WTC11 (cell line): ENCODE measurements around the gene RMND5A. TPM values are rescaled to one million over a fixed set of nuclear protein-coding genes. Genes with fewer than 3 reads are reported as not detected.
"Not testable (repeated sequence)": the region's sequence is repeated elsewhere in the genome, so short reads cannot be mapped to it uniquely, and the experiment has no call there.

Experiments used
- ATAC-seq: fragments of 200-7000 bp; cut with Tn5 transposase; 2 replicates; pipeline ENCODE4 v1.10.0; 2021; ENCODE audit warnings: mild to moderate bottlenecking, moderate library complexity
- CTCF ChIA-PET: fragments of 300-600 bp; sonication (Branson Sonifier 250); formaldehyde crosslinking; loops from one replicate; lab custom pipeline; 2021; ENCODE audit warnings: antibody characterized with exemption; lab: Charles Lee
- POLR2A ChIA-PET: fragments of 350-600 bp; sonication (Branson Sonifier 250); formaldehyde crosslinking; loops from one replicate; lab custom pipeline; 2021; ENCODE audit warnings: antibody characterized with exemption; lab: Charles Lee
- DNase-seq: peaks from one replicate; pipeline ENCODE4 v3.0.0; 2021; ENCODE audit warnings: low spot score
- H3K27ac Mint-ChIP-seq: 2 replicates; pipeline ENCODE4 v1.8.0; 2021; ENCODE audit warnings: mixed read lengths
- H3K27me3 Mint-ChIP-seq: 2 replicates; pipeline ENCODE4 v1.8.0; 2021; ENCODE audit warnings: low read depth, mild to moderate bottlenecking, moderate library complexity, mixed read lengths
- H3K36me3 Mint-ChIP-seq: 2 replicates; pipeline ENCODE4 v1.8.0; 2021; ENCODE audit warnings: mixed read lengths
- H3K4me1 Mint-ChIP-seq: 2 replicates; pipeline ENCODE4 v1.8.0; 2022; ENCODE audit warnings: mixed read lengths
- H3K4me3 Mint-ChIP-seq: 2 replicates; pipeline ENCODE4 v1.8.0; 2021; ENCODE audit warnings: mild to moderate bottlenecking, moderate library complexity, mixed read lengths
- H3K9me3 Mint-ChIP-seq: 2 replicates; pipeline ENCODE4 v1.8.0; 2021; ENCODE audit warnings: mixed read lengths
- ATF2 ChIP-seq: sonication (generic); formaldehyde crosslinking; IDR thresholded peaks from 2 replicates; pipeline ENCODE4 v1.8.1; 2022; ENCODE audit warnings: low read depth, missing genetic modification reagents, borderline replicate concordance
- CDX4 ChIP-seq: fragments of 250-450 bp; sonication (Bioruptor Pico); IDR thresholded peaks from 2 replicates; pipeline ENCODE4 v1.9.0; 2021; ENCODE audit warnings: moderate library complexity, mild to moderate bottlenecking, inconsistent platforms, borderline replicate concordance
- EMX1 ChIP-seq: fragments of 250-450 bp; sonication (Bioruptor Pico); IDR thresholded peaks from 2 replicates; pipeline ENCODE4 v1.8.0; 2021; ENCODE audit warnings: mild to moderate bottlenecking
- GABPB1 ChIP-seq: sonication (generic); formaldehyde crosslinking; IDR thresholded peaks from 2 replicates; pipeline ENCODE4 v1.8.1; 2023; ENCODE audit warnings: mild to moderate bottlenecking, missing genetic modification reagents
- GRHL2 ChIP-seq: fragments of 250-450 bp; sonication (Bioruptor Pico); IDR thresholded peaks from 2 replicates; pipeline ENCODE4 v1.8.0; 2022; ENCODE audit warnings: mild to moderate bottlenecking, moderate library complexity; ENCODE audit not compliant: insufficient replicate concordance, severe bottlenecking
- GTF2I ChIP-seq: fragments of 250-450 bp; sonication (Bioruptor Pico); conservative IDR thresholded peaks from 2 replicates; pipeline ENCODE4 v1.4.0; 2021; ENCODE audit warnings: mild to moderate bottlenecking
- MXD4 ChIP-seq: fragments of 250-450 bp; sonication (Bioruptor Pico); IDR thresholded peaks from 2 replicates; pipeline ENCODE4 v1.8.0; 2021; ENCODE audit warnings: mild to moderate bottlenecking, moderate library complexity, borderline replicate concordance
- NR2C2 ChIP-seq: sonication (generic); formaldehyde crosslinking; IDR thresholded peaks from 2 replicates; pipeline ENCODE4 v1.8.0; 2022; ENCODE audit warnings: mild to moderate bottlenecking, missing genetic modification reagents
- RELA ChIP-seq: sonication (generic); formaldehyde crosslinking; IDR thresholded peaks from 2 replicates; pipeline ENCODE4 v1.8.1; 2022; ENCODE audit warnings: missing genetic modification reagents, mild to moderate bottlenecking, borderline replicate concordance
- SMAD4 ChIP-seq: sonication (generic); formaldehyde crosslinking; IDR thresholded peaks from 2 replicates; pipeline ENCODE4 v1.8.0; 2022; ENCODE audit warnings: mild to moderate bottlenecking, missing genetic modification reagents
- SOX15 ChIP-seq: fragments of 250-450 bp; sonication (Bioruptor Pico); IDR thresholded peaks from 2 replicates; pipeline ENCODE4 v1.9.0; 2021; ENCODE audit warnings: mild to moderate bottlenecking
- ZBTB21 ChIP-seq: sonication (generic); formaldehyde crosslinking; IDR thresholded peaks from 2 replicates; pipeline ENCODE4 v1.8.1; 2023; ENCODE audit warnings: mild to moderate bottlenecking, missing genetic modification reagents, borderline replicate concordance
- ZNF219 ChIP-seq: sonication (generic); formaldehyde crosslinking; IDR thresholded peaks from 2 replicates; pipeline ENCODE4 v1.8.0; 2023; ENCODE audit warnings: missing genetic modification reagents, mild to moderate bottlenecking, borderline replicate concordance
- ZNF281 ChIP-seq: sonication (generic); formaldehyde crosslinking; IDR thresholded peaks from 2 replicates; pipeline ENCODE4 v1.8.0; 2023; ENCODE audit warnings: mild to moderate bottlenecking, missing genetic modification reagents
- total RNA-seq: library from RNA; stranded (reverse); gene quantifications from 3 replicates; pipeline ENCODE4 v1.2.3, GENCODE V29; 2021
- TF ChIP-seq, protein P1 (sequence below): sonication (generic); formaldehyde crosslinking; IDR thresholded peaks from 2 replicates; pipeline ENCODE4 v1.8.1; 2023; ENCODE audit warnings: mild to moderate bottlenecking, missing genetic modification reagents, moderate library complexity

Gene RMND5A
- total RNA-seq, 1 experiment from 2014 or later = 55.4 TPM

DNA sequence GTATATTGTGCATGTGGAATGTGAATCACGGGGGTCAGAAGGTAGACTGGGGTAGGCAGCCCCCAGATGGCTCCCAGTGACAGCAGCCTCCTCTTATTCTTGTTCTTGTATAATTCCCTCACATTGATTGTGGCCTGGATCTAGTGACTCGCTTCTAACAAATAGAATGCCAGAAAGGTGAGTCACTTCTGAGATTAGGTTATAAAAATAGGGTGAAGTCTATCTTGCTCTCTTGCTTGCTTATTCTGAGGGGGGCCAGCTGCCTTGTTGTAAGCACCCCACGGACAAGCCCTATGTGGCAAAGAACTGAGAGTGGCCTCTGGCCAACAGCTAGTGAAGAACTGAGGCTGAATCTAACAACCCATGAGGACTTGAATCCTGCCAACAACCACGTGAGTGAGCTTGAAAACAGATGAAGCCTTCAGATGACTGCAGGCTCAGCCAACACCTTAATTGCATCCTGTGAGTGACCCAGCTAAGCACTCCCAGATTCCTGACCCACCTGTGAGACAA, 15.6 kb upstream of the RMND5A start:
- no peak overlapping the region for H3K4me3 Mint-ChIP-seq
- no peak for TF ChIP-seq GRHL2 (CRISPR knock-in tag)
- TF ChIP-seq MXD4 = no peak
- no peak for TF ChIP-seq SOX15 (CRISPR knock-in tag)
- no peak for TF ChIP-seq ATF2 (CRISPR knock-in tag)
- no peak for TF ChIP-seq RELA (CRISPR knock-in tag)
- TF ChIP-seq ZBTB21 (CRISPR knock-in tag) = no peak
- TF ChIP-seq EMX1 (CRISPR knock-in tag) = no peak
- TF ChIP-seq GABPB1 (CRISPR knock-in tag) = no peak
- ATAC-seq (no peak), DNase-seq (no peak)
- H3K27ac Mint-ChIP-seq = no peak overlapping the region
- no peaks in the 10 kb centered on the region for H3K4me1 Mint-ChIP-seq
- H3K27me3 Mint-ChIP-seq = no peaks in the 10 kb centered on the region; the same call in 1 of the 2 replicates
- POLR2A ChIA-PET = no interaction called here
- H3K9me3 Mint-ChIP-seq = peaks cover 21% of the 10 kb centered on the region
- H3K36me3 Mint-ChIP-seq = peaks cover 5% of the 10 kb centered on the region
- CTCF ChIA-PET = no interaction called here

GRCh38 chr2:86706220-86706619, 13.9 kb upstream of the RMND5A start:
- Mint-ChIP-seq H3K27ac (no peak overlapping the region), H3K4me3 (no peak overlapping the region), H3K4me1 (no peaks in the 10 kb centered on the region), H3K36me3 (peaks cover 10% of the 10 kb centered on the region), H3K9me3 (peaks cover 28% of the 10 kb centered on the region), H3K27me3 (no peaks in the 10 kb centered on the region; the same call in 1 of the 2 replicates)
- CTCF ChIA-PET = no interaction called here
- no peak for TF ChIP-seq ZNF281
- no peak for TF ChIP-seq NR2C2 (CRISPR knock-in tag)
- no peak for DNase-seq
- no peak for ATAC-seq
- POLR2A ChIA-PET = no interaction called here

DNA sequence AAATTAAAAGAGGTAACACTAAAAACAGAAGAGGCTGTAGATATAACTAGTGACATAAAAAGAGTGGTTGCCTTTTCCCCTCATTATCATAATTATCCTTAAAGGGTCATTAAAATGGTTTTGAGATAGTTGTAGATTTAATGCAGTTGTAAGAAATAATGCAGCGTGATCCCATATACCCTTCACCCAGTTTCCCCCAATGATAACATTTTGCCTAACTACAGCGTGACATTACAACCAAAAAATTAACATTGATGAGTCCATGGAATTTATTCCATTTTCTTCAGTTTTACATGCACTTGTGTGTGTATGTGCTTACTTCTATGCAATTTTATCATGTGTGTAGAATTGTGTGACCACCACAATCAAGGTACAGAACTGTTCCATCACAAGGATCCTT, 13.2 kb upstream of the RMND5A start:
- ChIA-PET POLR2A (no interaction called here), CTCF (no interaction called here)
- peaks cover 10% of the 10 kb centered on the region for H3K36me3 Mint-ChIP-seq
- H3K27me3 Mint-ChIP-seq = no peaks in the 10 kb centered on the region; the same call in 1 of the 2 replicates
- no peaks in the 10 kb centered on the region for H3K4me1 Mint-ChIP-seq
- no peak overlapping the region for H3K27ac Mint-ChIP-seq
- TF ChIP-seq SMAD4 (CRISPR knock-in tag) (no peak), CDX4 (CRISPR knock-in tag) (no peak), GTF2I (CRISPR knock-in tag) (no peak), ZNF219 (CRISPR knock-in tag) (no peak)
- TF ChIP-seq, protein P1, sequence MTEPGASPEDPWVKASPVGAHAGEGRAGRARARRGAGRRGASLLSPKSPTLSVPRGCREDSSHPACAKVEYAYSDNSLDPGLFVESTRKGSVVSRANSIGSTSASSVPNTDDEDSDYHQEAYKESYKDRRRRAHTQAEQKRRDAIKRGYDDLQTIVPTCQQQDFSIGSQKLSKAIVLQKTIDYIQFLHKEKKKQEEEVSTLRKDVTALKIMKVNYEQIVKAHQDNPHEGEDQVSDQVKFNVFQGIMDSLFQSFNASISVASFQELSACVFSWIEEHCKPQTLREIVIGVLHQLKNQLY (CRISPR knock-in tag) = no peak
- TF ChIP-seq, all 79 proteins: peak for 0
- no peak for DNase-seq
- no peak for ATAC-seq
- no peak overlapping the region for H3K4me3 Mint-ChIP-seq
- H3K9me3 Mint-ChIP-seq = peaks cover 28% of the 10 kb centered on the region

GRCh38 chr2:86708126-86708525, 12.0 kb upstream of the RMND5A start:
- CTCF ChIA-PET, POLR2A ChIA-PET, ATAC-seq, DNase-seq, H3K4me3 Mint-ChIP-seq, H3K4me1 Mint-ChIP-seq, H3K27me3 Mint-ChIP-seq, H3K27ac Mint-ChIP-seq, H3K36me3 Mint-ChIP-seq: not testable (repeated sequence)
- H3K9me3 Mint-ChIP-seq = peaks cover 28% of the 10 kb centered on the region

GRCh38 chr2:86714579-86715173, 5.4 kb upstream of the RMND5A start:
- H3K27ac Mint-ChIP-seq, ATAC-seq, H3K4me1 Mint-ChIP-seq, H3K4me3 Mint-ChIP-seq, POLR2A ChIA-PET, CTCF ChIA-PET, H3K9me3 Mint-ChIP-seq, H3K36me3 Mint-ChIP-seq, DNase-seq, H3K27me3 Mint-ChIP-seq: not testable (repeated sequence)

DNA sequence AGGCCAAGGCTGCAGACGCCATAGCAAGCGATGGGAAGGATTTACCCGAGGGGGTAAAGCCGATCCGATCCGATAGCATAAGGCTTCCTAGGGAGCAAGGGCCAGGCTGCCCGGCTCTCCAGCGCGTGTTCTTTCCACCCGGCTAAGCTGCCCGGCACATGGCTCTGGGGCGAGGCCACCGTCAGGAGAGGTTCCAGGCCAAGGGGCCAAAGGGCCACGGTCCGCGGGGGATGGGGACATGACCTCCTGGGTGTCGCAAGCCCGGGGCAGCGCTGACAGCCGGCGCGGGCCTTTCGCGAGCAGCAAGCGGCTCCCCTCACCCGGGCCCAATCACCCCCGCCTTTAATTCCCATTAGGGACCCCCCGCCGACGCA, 841 bp upstream of the RMND5A start:
- H3K4me3 Mint-ChIP-seq = peak overlapping the region; percentile 43; the same call in 1 of the 2 replicates
- H3K4me1 Mint-ChIP-seq, ATAC-seq: not testable (repeated sequence)

More for the DNA sequence above, 841 bp upstream of the RMND5A start:
- H3K36me3 Mint-ChIP-seq, H3K27ac Mint-ChIP-seq, DNase-seq, CTCF ChIA-PET, H3K9me3 Mint-ChIP-seq, H3K27me3 Mint-ChIP-seq, POLR2A ChIA-PET: not testable (repeated sequence)
